ENCODE data around the gene MAP2K3.

DNA sequence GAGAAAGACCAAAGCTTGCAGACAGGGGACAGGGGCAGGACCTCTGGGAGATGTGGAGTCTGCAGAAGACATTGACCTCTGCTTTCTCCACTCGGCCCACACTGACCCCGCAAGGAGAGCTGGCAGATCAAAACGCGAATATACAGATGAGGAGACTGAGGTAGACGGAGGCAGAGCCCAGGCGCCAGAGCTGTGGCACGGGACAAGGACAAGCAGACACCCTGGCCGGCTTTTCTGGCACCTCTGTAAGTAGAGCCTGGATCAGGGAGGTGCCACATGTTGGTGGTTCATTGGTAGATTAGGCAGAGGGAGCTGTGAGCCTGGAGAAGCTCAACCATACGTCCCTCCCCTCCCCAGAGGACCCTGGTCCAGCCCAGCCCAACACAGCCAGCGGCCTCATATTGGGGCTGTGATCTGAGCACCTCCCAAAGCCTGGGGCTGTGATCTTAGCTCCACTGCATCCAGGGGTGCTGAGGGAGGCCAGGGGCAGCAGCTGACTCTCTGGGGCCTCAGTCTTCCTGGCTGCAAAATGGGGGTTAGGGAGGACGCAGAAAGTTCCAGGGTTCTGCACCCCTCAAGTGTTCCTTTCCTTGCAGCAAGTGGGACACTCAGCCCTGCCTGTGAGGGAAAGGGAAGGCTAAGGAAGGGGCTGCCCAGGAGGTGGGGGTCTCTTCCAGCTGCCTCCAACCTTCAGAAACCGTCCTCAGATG, 35.3 kb upstream of the MAP2K3 start:
- TF ChIP-seq POLR2AphosphoS5 (IDR thresholded peaks at IDR 0.05; ENCODE audit: borderline replicate concordance, low read depth, low read length) (no peak), EZH2 (IDR thresholded peaks at IDR 0.05) (no peak), FOXP2 (optimal IDR thresholded peaks at IDR 0.05; ENCODE audit: control extremely low read depth, extremely low read length, insufficient read depth) (no peak)
